ENCODE results near the gene MAPK8IP3.

The MAPK8IP3 gene

GRCh38 chr16:1818204-1818872, 112.3 kb downstream of the MAPK8IP3 start:
- no peak for DNase-seq

- no peak for DNase-seq
These were observed 113.0 kb downstream of the MAPK8IP3 start for GRCh38 chr16:1818873-1819525.

- DNase-seq: no peak
These were observed 113.6 kb downstream of the MAPK8IP3 start for GRCh38 chr16:1819611-1820010.

Measured in activated CD8-positive, alpha-beta memory T cell treated with anti-CD3 and anti-CD28 coated beads for 24 hours (primary cell).